NCI-H774 (cell line): ENCODE data around the gene RHBG.
"Not testable (repeated sequence)": the region's sequence is repeated elsewhere in the genome, so short reads cannot be mapped to it uniquely, and the experiment has no call there.

ENCODE experiments used
- DNase-seq: peaks from one replicate; lab custom pipeline; 2025; lab: John Stamatoyannopoulos, UW

Gene RHBG

DNA sequence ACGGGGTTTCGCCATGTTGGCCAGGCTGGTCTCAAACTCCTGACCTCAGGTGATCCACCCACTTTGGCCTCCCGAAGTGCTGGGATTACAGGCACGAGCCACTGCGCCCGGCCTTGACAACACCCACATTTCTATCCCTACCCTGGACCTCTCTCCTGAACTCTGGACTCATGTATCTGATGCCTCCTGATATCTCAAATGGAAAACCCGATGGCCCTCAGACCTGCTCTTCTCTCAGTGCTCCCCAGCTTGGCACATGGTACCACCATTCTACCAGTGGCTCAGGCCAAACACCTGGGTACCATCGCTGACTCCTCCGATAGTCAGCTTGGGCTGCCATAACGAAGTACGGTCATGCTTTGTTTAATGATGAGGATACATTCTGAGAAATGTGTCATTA is 8.5 kb upstream of the RHBG start:
- DNase-seq: no peak

DNA sequence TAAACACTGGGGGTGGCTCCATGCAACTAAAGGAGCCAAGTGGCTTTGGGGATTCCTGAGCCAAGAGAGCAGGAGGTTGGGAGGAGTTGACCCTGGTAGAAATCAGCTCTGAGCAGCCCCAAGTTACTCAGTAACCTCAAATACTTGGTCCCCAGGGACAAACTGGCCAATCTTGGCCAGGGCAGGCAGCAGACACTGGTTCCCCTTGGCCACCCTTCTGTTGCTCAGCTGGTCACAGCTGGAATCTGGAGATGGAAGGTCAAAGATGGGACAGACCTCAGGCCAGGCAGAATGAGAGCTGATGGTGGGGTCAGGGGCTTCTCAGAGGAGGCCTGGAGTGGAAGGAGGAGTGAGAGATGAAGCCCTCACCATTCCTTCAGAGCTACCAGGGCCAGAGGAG is 3.3 kb upstream of the RHBG start:
- no peak for DNase-seq

DNA sequence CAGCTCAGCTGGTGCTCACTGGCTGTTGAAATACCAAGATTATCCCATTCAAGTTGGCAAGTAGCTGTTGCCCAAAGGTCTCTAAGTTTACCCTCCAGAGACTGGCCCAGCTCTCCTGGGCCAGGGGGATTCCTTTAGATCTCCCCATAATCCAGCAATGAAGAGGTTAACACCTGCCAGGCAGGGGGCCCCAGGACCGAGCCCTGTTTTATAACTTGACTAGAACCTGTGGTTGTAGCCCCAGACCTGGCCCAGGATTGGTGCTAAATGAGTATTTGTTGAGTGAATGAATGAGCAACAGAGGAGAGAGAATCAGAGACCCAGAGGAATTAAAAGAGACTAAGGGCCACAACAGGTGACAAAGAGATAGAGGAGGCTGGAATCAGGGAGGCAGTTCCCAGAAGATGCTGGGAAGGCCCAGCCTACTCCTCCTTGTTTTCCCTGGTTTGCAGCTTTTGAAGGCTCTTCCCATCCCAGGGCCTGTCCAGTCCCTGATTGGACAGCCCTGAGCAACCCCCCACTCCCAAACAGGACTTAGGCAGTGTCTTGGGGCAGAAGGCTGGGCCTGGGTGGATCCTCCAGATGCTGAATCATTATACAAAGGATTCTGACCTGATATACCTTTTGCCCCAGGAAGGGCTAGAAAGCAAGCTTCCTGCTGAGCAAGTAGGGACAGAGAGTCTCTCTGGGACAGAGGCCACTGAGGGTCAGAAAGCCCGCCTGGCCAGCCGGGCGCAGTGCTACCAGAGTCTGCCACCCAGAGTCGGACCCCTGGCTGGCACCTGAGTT is 2.4 kb upstream of the RHBG start:
- no peak for DNase-seq

DNA sequence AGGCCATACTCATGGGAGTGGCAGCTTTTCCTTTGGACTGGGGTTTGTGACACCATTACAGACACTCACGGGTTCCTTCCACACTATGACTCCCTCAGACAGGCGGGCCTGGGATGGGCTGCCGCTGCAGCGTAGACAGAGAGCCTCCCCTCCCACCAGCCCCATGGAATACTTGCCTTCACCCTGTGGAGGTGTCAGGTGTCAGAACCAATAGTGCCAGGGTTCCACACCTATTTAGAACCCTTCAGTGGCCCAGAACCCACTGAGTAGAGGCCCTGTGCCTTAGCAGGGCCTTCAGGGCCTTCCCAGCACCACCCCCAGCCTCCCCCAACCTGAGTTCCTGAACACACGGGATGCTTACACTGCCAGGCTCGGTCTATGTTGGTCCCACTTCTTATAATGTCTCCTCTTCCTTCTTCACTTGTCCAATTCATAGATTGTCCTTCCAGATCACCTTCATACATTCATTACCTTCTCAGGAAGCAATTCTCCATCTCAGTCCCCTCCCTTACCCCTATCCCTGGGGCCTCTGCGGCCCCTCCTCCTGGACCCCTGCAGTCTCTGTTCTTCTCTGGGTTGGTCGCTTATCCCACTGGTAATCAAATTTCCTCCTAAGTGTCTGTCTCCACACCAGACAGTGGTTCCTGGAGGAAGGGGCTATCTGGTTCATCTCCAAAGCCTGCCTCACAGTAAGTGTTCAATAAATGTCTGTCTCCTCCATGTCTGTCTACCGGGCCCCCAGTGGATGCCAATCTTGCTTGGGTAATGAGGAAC is 1.4 kb upstream of the RHBG start:
- DNase-seq: no peak

DNA sequence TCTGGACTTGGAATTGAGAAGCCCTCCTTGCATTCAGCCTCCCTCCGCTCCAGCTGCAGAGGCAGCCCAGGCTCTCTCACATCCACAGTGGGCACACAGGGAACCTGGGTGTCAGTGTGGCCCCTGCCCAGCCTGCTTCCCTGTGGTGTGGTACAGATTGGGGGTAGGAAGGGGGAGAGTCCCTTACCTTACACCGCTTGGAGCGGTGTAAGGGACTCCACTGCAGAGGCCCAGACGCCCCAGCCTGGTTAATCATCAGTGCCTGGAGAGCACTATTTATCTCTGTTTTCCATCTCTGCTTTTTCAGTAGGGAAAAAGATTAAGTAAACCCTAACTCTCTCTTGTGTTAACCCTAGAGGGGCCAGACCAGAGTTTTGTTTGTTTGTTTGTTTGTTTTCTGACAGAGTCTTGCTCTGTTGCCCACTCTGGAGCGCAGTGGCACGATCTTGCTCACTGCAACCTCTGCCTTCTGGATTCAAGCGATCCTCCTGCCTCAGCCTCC is 803 bp upstream of the RHBG start:
- DNase-seq: no peak

DNA sequence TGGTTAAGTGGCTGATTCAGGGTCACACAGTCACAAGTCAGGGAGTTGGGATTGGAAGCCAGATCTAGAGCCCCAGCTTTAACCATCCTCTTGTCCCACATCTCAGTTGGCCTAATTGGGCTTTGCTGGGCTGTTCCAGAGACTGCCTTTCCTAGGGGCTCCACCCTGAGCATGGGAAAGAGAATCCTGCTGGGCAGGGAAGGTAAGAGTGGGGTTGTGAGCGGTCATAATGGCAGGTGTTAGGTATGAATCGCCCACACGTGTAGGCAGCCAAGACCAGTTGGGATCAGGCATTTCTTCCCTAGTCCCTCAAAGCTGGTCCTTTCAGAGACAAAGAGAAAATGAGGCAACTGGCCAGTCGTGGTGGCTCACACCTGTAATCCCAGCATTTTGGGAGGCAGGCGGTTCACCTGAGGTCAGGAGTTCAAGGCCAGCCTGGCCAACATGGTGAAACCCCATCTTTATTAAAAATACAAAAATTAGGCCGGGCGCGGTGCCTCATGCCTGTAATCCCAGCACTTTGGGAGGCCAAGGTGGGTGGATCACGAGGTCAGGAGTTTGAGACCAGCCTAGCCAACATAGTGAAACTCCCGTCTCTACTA is 775 bp downstream of the RHBG start:
- not testable (repeated sequence) for DNase-seq

DNA sequence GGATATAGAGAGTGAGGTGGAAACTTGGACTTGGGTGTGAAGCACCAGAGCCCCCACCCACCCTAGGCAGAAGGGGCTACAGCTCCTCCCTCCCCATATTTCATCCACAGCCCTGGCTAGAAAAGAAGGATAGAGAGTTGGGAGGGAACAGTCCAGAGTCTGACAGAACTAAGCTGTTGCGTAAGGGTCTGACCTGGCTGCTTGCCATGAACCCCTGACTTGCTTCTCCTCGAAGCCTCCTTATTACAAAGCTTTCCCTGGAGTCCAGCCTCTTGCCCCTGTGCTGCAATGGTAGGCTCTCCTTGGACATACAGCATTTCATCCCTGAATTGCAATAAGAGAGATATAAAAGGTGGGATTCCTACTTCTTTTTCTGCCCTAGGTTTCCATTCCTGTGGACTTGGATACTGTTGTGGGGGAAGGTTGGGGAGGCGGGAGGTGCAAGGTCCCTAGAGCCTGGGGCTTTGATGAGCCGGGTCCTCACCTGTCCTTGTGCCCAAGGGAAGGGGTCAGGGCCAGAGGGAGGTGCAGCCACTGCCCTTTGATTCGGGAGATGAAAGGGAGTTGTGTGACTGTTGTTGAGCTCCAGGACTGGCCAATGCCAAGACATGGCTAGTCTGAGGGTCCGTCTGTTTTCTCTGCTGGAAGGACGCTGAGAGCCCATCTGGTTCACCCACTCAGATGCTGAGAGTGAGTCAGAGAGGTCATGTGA is 2.7 kb downstream of the RHBG start:
- DNase-seq: no peak

DNA sequence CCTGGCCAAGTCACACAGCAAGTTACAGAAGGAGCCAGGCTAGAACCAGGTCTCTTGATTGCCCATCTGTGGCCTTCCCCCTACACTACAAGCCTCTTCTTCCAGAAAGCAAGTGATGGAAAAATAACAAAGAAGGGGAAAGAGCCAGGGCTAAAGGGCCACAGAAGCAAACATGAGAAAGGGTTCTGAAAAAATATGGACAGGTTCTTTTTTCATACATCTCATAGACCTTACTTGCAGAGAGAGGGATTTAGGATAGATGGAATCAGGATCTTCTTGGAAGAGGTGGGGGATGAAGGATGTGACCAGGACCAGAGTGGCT is 3.2 kb downstream of the RHBG start:
- DNase-seq: no peak

DNA sequence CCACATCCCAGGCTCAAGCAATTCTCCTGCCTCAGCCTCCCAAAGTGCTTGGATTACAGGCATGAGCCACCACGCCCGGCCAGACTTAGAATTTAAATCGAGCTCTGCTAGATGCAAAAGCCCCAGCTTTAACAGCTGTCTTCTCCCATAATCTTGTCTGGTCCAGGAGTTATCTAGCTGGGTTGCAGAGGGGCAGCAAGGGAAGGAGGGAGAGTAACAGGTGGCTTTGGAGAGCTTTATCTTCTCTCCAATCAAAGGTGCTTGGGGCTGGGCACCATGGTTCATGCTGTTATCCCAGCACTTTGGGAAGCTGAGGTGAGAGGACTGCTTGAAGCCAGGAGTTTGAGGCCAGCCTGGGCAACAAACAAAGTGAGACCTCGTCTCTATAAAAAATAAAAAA is 3.9 kb downstream of the RHBG start:
- DNase-seq: no peak

DNA sequence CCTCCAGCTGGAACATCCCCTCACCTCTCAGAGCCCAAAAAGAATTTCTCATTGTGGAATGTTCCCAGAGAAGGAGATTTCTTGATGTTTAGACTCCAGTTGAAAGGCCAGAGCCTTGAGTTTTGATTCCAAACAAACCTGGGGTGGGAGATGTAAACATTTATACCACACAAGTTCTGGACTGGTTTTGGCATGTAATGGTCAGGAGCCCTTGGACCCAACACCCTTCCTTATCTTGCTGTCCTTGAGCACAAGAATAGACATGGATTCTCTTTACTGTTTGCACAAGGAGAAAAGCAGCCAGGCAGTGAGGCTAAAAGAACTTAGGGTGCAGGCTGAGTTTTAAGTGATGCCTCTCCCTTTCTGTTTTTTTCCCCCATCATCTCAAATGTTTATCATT is 4.5 kb downstream of the RHBG start:
- DNase-seq: no peak

DNA sequence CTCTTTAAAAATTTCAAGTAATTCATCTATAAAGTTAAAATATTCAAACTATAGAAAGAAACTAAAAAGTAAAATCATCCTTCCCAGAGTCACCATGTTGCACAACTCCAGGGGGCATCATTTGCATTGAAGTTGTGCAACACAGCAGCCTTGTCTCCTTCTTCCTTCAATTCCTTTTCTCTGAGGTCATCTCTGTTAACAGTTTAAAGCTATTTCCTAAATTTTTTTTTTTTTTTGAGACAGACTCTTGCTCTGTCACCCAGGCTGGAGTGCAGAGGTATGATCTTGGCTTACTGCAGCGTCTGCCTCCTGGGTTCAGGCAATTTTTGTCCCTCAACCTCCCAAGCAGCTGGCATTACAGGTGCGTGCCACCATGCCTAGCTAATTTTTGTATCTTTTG is 7.1 kb downstream of the RHBG start:
- DNase-seq: no peak

DNA sequence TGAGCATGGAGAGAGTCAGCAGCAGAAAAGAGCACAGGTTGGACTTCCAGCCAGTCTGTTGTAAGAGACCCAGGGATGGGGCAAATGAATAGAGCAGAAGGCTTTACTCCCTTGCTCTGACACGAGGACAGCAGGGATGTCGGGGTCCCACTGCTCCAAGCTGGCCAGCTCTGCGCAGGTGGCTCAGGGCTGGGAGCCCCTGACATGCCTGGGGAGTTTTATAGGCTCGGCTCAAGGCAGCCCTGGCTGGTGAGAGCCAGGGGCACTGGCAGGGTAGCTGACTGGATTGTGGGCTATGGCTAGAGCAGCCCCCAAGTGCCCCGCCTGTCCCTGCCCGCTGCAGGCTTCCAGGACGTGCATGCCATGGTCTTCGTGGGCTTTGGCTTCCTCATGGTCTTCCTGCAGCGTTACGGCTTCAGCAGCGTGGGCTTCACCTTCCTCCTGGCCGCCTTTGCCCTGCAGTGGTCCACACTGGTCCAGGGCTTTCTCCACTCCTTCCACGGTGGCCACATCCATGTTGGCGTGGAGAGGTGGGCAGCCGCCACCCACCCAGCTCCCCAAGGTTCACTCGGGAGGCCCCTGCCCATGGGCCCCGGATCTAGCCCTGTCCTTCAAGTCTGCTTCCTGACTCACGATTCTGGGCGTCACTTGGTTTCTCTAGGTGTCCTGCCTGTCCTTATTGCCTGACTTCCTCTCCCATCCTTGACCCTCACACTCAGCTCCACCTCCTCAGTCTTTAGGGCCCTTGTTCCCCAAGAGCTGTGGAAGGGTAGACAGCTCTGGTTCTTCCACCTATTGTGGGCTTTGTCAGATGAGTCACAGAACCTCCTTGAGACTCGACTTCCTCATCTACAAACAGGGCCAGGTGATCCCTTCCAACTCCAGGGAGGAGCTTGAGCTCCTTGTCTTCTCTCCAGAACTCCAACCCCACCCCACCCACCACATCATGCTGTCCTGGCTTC is 8.2 kb downstream of the RHBG start:
- DNase-seq: no peak

DNA sequence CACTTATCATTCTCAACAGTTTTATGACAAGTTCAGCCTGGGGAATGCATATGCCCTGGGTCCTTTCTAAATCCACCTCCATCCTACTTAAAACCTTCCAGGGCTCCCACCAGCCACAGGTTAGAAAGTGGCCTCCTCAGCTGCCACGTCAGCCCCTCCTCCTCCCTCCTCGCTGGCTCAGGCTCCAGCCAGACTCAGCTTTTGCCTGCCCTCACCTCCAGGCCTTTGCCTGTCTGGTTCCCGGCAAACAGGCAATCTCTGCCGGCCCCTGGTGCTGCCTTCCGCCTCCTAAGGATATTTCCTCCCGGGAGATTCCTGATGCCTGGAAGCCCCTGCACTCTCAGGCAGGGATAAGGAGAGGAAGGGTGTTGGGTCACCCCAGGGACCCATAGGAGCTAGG is 9.5 kb downstream of the RHBG start:
- DNase-seq: no peak

DNA sequence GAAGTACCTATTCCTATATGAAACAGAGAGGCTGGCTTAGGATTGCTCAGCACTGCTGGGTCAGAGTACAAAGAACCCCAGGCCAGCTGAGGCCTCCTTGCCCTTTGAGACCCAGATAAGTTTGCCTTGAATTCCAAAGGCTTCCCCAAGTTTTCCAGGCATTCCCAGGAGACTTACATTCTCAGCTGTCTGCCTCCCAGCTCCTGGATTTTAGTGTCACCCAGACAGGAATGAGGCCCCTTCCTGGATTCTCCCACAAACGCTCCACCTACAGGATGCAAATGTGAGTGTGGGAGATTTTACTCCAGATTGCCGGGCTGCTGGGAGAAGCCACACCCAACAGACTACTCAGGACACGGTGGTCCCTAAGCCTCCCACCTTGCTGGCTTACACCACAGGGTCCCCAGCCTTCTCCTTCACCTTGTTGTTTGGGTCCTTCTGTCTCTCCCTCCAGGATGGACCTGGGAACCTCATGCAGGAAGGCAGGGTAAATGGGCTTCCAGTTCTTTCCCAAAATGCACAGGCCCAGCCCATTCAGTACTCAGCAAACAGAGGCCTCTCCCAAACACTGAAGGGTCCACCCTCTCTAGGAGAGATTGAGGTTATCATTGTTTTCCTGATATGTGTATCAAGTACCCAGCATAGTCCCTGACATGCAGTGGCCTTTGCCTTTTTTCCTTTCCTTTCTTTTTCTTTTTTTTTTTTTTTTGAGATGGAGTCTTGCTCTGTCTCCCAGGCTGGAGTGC is 10.6 kb downstream of the RHBG start:
- no peak for DNase-seq

DNA sequence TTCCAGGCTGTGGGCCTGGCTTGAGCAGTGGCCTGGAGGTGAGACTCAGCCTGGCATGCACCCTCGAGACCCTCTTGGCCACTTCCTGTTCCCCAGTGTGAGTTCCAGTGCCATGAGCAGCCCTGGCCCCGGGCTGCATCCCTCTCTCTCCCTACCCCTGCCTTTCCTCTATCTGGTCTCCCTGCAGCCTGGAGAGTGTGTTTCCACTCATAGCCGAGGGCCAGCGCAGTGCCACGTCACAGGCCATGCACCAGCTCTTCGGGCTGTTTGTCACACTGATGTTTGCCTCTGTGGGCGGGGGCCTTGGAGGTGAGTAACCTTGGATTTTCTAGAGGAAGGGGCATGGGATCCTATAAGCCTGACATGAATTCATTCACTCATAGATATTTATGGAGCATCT is 13.6 kb downstream of the RHBG start:
- no peak for DNase-seq

DNA sequence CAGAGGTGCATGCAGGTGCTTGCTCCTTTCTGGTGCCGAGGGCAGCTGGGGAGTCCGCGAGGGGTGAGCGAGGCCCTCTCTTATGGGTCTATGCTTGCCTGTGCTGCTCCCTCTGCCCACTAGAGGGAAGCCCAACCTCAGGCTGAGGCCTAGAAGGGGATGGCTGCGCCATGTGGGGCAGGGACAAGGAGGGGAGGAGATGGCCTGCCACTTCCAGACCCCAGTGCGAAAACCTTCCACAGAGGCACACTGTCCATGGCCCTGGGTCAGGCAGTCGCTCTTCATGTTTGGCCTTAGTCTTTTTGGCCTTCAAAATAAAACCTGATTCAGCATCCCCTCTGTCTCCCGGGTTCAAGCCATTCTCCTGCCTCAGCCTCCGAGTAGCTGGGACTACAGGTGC is 14.0 kb downstream of the RHBG start:
- peak; percentile 51 for DNase-seq

DNA sequence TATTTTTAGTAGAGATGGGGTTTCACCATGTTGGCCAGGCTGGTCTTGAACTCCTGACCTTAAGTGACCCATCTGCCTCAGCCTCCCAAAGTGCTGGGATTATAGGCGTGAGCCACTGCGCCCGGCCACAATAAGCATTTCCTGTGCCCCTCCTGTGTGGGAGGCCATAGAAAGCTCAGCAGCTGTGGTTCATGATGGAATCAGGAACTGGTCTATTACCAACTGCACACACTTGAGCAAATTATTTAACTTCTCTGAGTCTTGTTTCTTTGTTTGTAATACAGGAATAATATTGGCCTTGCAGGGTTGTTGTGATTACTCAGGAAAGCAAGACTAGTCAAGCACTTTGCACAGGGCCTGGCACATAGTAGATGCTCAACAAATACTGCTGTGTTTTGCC is 15.0 kb downstream of the RHBG start:
- no peak for DNase-seq

DNA sequence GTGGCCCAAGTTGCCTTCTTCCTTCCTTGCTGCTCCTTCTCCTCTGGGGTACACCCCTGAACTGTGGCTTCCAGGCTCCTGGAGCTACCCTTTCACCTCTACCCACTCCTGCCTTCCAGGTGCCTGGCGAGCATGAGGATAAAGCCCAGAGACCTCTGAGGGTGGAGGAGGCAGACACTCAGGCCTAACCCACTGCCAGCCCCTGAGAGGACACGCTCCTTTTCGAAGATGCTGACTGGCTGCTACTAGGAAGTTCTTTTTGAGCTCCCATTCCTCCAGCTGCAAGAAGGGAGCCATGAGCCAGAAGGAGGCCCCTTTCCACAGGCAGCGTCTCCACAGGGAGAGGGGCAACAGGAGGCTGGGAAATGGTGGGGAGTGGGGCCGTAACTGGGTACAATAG is 15.6 kb downstream of the RHBG start:
- no peak for DNase-seq

DNA sequence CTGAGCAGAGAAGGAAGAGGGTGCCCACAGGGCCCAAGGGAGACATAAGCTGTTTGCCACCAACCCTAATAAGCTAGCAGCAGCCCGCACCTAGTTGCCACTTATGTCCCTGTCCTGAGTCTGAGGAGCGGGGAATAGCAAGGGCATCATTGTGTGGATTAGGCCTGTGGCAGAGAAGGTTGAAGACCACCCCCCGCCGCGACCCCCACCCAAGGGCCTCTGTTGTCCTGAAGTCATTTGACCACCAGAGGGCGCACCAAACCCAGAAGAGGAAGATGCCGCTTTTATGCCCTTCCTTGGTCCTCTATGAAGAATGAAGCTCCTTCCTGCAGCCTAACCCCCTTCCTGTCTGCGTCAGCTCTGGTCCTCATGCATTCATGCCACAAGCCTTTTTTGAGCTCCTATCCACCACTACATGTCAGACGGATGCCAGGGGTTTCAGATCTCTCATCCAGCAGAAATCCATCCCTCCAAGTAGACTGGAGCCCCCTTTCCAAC is 16.6 kb downstream of the RHBG start:
- peak; percentile 53 for DNase-seq

DNA sequence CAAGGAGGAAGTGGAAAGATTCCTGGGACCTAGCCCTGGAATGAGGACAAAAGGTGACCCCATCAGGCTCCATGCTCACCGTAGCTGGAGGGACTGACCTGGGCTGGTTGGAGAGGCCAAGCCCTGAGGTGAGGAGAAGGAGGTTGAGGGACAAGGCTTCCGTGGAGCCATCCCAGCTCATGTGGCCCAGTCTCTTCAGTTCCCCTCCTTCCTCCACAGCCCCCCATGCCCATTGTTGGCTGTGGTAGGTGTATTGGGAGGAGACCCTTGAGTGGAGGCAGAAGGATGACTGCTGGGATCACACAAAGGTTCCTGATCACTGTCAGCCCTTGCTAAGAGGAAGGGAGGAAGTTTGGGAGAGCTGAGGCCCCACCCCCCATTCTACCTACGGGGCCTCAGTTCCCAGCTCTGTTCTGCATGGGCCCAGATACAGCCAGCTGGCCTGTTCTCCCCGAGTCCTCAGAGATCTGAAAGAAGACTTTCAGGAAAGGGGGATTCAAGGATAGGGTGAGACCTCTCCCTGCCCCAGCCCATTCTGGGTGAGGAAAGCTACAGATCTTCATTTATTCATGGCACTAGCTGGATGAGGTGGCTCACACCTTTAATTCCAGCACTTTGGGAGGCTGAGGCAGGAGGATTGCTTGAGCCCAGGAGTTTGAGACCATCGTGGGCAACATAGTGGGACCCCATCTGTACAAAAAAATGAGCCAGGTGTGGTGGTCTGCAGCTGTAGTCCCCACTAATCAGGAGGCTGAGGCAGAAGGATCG is 17.3 kb downstream of the RHBG start:
- DNase-seq: no peak
